ENCODE data around the gene TM9SF1. TPM values are rescaled to one million over a fixed set of nuclear protein-coding genes. Genes with fewer than 3 reads are reported as not detected.

TM9SF1 gene
- total RNA-seq, 6 experiments from 2014 or later, result 68.1 to 80.4 (median 71.0) TPM

DNA sequence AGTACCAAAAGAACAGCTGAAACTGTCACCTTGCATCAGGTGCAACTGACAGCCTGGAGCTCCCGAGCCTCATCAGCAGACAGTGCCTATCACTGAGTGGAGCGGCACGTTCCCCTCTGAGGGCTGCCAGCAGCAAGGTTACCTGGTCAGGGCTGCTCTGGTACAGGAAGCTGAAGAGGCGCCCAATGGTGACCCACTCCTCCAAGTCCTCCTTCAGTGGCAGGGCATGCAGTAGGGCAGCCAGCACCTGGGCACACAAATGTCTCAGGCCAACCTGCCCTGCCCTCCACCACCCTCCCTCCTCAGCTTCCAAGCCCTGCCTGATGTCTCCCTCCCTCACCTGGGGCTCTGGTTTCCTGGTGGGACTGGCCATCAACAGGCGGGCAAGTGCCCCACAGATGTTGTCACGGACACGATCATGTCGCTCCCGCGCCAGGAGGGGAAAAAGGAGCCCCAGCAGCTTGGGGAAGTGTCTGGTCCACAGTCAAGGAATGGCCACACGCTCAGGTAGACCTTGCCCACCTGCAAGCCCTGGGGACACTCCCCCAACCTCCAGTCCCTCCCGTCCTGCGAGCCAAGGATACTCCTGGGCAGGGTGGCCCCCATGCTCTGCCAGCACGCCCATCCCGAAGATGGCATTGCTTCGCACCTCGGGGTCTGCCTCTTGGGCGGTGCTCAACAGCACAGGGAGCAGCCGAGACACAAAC, 13.7 kb downstream of the TM9SF1 start:
- no peak for DNase-seq
- Mint-ChIP-seq H3K4me1 (ENCODE audit: low read depth) (peaks cover 16% of the 10 kb centered on the region), H3K36me3 (ENCODE audit: low read depth) (peaks cover 18% of the 10 kb centered on the region), H3K27ac (no peak overlapping the region), H3K9me3 (no peaks in the 10 kb centered on the region), H3K27me3 (ENCODE audit: insufficient read depth) (peaks cover 10% of the 10 kb centered on the region), H3K4me3 (no peak overlapping the region)
- TF ChIP-seq CTCF (IDR thresholded peaks at IDR 0.05), result no peak

- H3K36me3 Mint-ChIP-seq (ENCODE audit: low read depth), result peaks cover 18% of the 10 kb centered on the region
- peak; percentile 83 for DNase-seq
- TF ChIP-seq CTCF (IDR thresholded peaks at IDR 0.05), result no peak
- H3K9me3 Mint-ChIP-seq, result no peaks in the 10 kb centered on the region
- H3K27ac Mint-ChIP-seq, result peak overlapping the region; percentile 88
- H3K4me1 Mint-ChIP-seq (ENCODE audit: low read depth), result peaks cover 16% of the 10 kb centered on the region
- no peak overlapping the region for H3K4me3 Mint-ChIP-seq
- peaks cover 10% of the 10 kb centered on the region for H3K27me3 Mint-ChIP-seq (ENCODE audit: insufficient read depth)
Observed at GRCh38 chr14:24179961-24180796, 15.1 kb downstream of the TM9SF1 start.

- H3K4me1 Mint-ChIP-seq (ENCODE audit: low read depth), result peaks cover 16% of the 10 kb centered on the region
- TF ChIP-seq CTCF (IDR thresholded peaks at IDR 0.05), result no peak
- no peaks in the 10 kb centered on the region for H3K9me3 Mint-ChIP-seq
- peak overlapping the region; percentile 88 for H3K27ac Mint-ChIP-seq
- H3K4me3 Mint-ChIP-seq, result no peak overlapping the region
- DNase-seq, result no peak
- peaks cover 11% of the 10 kb centered on the region for H3K27me3 Mint-ChIP-seq (ENCODE audit: insufficient read depth)
- H3K36me3 Mint-ChIP-seq (ENCODE audit: low read depth), result peaks cover 18% of the 10 kb centered on the region
Observed at GRCh38 chr14:24179294-24179960, 15.8 kb downstream of the TM9SF1 start.

DNA sequence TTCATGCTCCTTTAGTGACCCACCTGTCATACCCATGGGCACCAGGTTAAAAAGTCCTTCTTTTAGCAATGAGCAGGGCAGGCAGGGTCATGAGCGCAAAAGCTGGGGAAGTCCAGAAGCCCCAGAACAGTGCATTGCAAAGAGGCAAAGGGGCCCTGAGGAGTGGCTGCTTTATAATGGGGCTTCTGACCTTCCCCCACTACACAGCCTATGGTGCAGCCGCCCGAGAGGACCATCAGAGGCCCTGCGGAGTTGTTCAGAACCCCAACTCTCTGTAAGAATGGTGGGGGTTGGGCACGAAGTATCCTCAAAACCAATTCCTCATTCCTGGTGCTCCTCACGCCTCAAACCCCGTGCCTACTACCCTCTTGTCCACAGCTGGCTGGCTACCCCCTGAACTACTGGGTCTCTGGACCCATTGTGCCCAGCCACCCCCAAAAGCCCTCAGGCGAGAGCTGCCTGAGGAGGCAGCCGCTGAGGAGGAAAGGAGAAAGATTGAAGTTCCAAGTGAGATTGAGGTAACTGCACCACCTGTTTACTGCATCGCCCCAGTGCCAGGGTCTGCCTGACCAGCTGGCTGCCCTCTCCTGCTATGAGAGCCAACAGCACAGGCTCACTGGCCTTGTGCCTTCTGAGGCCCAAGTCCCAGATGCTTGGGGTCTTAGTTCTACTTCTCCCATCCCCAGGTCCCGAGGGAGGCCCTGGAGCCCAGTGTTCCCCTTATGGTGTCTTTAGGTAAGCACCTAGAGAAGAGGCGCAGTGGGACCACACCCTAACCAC, 16.7 kb downstream of the TM9SF1 start:
- no peak for TF ChIP-seq CTCF (IDR thresholded peaks at IDR 0.05)
- no peak for DNase-seq
- Mint-ChIP-seq H3K9me3 (no peaks in the 10 kb centered on the region), H3K4me3 (no peak overlapping the region), H3K4me1 (ENCODE audit: low read depth) (peaks cover 16% of the 10 kb centered on the region), H3K27ac (peak overlapping the region; percentile 11), H3K27me3 (ENCODE audit: insufficient read depth) (peaks cover 11% of the 10 kb centered on the region), H3K36me3 (ENCODE audit: low read depth) (peaks cover 18% of the 10 kb centered on the region)

DNA sequence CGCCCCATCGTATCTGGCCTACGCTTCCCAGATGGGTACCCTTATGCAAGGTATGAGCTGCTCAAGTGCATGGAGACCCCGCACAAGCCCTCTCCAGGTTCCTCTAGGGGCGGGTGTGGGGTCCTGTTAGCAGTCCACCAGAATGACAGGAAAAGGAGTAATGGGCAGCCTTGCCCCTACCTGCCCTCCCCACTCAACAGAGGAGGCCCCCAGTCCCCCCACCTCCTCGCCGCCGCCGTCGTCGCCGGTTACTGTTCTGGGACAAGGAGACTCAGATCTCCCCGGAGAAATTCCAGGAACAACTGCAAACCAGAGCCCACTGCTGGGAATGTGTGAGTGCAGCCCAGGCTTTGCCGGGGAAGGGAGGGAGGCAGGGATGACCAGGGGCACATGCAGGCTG, 17.4 kb downstream of the TM9SF1 start:
- Mint-ChIP-seq H3K4me1 (ENCODE audit: low read depth) (peaks cover 16% of the 10 kb centered on the region), H3K27me3 (ENCODE audit: insufficient read depth) (peaks cover 9% of the 10 kb centered on the region)

More for the DNA sequence above, 17.4 kb downstream of the TM9SF1 start:
- Mint-ChIP-seq H3K4me3 (no peak overlapping the region), H3K36me3 (ENCODE audit: low read depth) (peaks cover 18% of the 10 kb centered on the region), H3K27ac (no peak overlapping the region), H3K9me3 (no peaks in the 10 kb centered on the region)
- TF ChIP-seq CTCF (IDR thresholded peaks at IDR 0.05), result no peak
- no peak for DNase-seq

All from HFFc6 (cell line).